Activated CD8-positive, alpha-beta T cell treated with anti-CD3 and anti-CD28 coated beads, Interleukin-2, amount 10 ng/mL, durations not matched to agents 7 days and 5 days (primary cell): Measurements from ENCODE around the gene FGD6. TPM values are rescaled to one million over a fixed set of nuclear protein-coding genes. Genes with fewer than 3 reads are reported as not detected.
A peak's percentile ranks its signal among the peaks of the same experiment; 100 is the strongest.

Source experiments
- ATAC-seq: fragments of 150-1000 bp; cut with Tn5 transposase; one replicate; pipeline ENCODE4 v1.10.0; 2021; ENCODE audit warnings: moderate library complexity
- CTCF ChIA-PET: fragments of 350-600 bp; sonication (Branson Sonifier 250); formaldehyde crosslinking; loops from one replicate; lab custom pipeline; 2021; ENCODE audit warnings: antibody characterized with exemption; lab: Charles Lee
- POLR2A ChIA-PET: fragments of 350-600 bp; sonication (Branson Sonifier 250); formaldehyde crosslinking; loops from one replicate; lab custom pipeline; 2021; ENCODE audit warnings: antibody characterized with exemption; lab: Charles Lee
- DNase-seq: peaks from one replicate; pipeline ENCODE4 v3.0.0-alpha.2; 2020
- H3K27ac Mint-ChIP-seq: one replicate; pipeline ENCODE4 v1.8.0; 2021; ENCODE audit warnings: mild to moderate bottlenecking, mixed read lengths
- H3K27me3 Mint-ChIP-seq: one replicate; pipeline ENCODE4 v1.8.0; 2021; ENCODE audit warnings: low read depth, mixed read lengths
- H3K36me3 Mint-ChIP-seq: one replicate; pipeline ENCODE4 v1.8.0; 2021; ENCODE audit warnings: low read depth, mixed read lengths
- H3K4me1 Mint-ChIP-seq: one replicate; pipeline ENCODE4 v1.8.0; 2021; ENCODE audit warnings: low read depth, mixed read lengths
- H3K4me3 Mint-ChIP-seq: one replicate; pipeline ENCODE4 v1.8.0; 2021; ENCODE audit warnings: mild to moderate bottlenecking, mixed read lengths
- H3K9me3 Mint-ChIP-seq: one replicate; pipeline ENCODE4 v1.8.0; 2022; ENCODE audit warnings: mixed read lengths; ENCODE audit not compliant: insufficient read depth
- total RNA-seq, 2 experiments: library from RNA; stranded (reverse); gene quantifications; one replicate each; pipeline ENCODE4 v1.2.3, GENCODE V29; 2021

The FGD6 gene
- under 1 TPM; 0.50 to 0.70 TPM for total RNA-seq

DNA sequence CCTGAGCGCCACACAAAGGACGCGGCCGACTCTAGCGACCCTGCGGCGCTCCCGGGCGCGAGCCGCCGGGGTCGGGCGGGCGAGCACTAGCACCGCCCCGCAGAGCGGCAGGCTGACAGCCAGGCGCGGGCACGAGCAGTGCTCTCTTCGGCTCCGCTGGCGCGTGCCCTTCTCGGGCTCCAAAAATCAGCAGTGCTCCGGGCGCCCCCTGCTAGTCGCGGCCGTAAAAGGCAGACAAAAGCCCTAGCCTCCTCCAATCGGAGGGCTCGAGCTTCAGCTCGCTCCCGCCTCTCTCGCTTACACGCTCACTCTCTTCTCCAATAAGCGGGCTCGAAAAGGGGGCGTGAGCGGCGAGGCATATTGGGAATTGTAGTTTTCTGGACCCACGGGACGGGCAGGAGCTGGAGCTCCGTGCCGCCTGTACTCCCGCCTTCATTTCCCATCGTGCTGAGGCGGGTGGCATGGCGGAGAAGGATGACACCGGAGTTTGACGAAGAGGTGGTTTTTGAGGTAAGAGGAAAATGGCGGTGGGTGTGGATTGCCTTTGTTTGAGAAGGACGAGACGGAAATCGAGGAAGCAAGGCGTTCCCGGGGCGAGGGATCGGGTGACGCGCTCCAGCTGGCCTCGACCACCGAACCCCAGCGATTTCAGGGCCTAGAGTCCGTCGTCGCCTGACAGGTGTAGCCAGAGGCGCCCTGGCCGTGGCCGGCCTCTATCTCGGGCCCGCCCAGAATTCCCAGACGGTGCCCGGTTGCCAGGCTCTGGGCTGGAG lies at the start of gene FGD6, which contains the start of gene VEZT:
Gene FGD6, minus strand, starts transcription at position 91 of the 773 bp plus-strand sequence. CDS start 227 bp downstream, outside the sequence.
Gene VEZT, plus strand, starts transcription at position 431 of the 773 bp plus-strand sequence. Its CDS starts 44 bp downstream, at position 475.
- H3K9me3 Mint-ChIP-seq, result no peaks in the 10 kb centered on the region
- peak; percentile 95 for ATAC-seq
- ChIA-PET CTCF (interaction anchor here (0.7 to 1.5 kb wide), 8 partner anchors 45 to 321 kb away, joined by 3 to 7 read pairs (median 4); partner anchors contain the start of gene METAP2), POLR2A (interaction anchor here (0.8 to 2.9 kb wide), 4 partner anchors 74 to 257 kb away, joined by 3 to 19 read pairs (median 4); partner anchors contain the start of genes METAP2, NDUFA12 and NR2C1)
- peaks cover 26% of the 10 kb centered on the region for H3K4me1 Mint-ChIP-seq
- H3K27ac Mint-ChIP-seq, result peak within 1 kb of the TSS; percentile 93
- peaks cover 11% of the 10 kb centered on the region for H3K27me3 Mint-ChIP-seq
- peak within 1 kb of the TSS; percentile 89 for H3K4me3 Mint-ChIP-seq
- DNase-seq, result peak; percentile 99
- peaks cover 8% of the 10 kb centered on the region for H3K36me3 Mint-ChIP-seq

DNA sequence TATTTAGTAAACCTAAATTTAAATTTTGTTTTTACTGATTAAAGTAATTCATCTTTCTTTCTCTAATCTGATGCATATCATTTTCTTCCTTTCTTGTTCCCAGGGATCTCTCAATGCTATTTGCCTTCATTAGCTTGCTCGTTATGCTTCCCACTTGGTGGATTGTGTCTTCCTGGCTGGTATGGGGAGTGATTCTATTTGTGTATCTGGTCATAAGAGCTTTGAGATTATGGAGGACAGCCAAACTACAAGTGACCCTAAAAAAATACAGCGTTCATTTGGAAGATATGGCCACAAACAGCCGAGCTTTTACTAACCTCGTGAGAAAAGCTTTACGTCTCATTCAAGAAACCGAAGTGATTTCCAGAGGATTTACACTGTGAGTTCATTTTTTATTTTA lies 49.0 kb upstream of the FGD6 start:
- ChIA-PET POLR2A (interaction anchor here (0.6 kb wide), 1 partner anchor 46 kb away, joined by 4 read pairs; no protein-coding TSS in a partner anchor), CTCF (no interaction called here)
- ATAC-seq (no peak), DNase-seq (no peak)
- Mint-ChIP-seq H3K4me1 (no peaks in the 10 kb centered on the region), H3K36me3 (peaks cover 13% of the 10 kb centered on the region), H3K9me3 (no peaks in the 10 kb centered on the region), H3K27ac (no peak overlapping the region), H3K27me3 (no peaks in the 10 kb centered on the region), H3K4me3 (no peak overlapping the region)

DNA sequence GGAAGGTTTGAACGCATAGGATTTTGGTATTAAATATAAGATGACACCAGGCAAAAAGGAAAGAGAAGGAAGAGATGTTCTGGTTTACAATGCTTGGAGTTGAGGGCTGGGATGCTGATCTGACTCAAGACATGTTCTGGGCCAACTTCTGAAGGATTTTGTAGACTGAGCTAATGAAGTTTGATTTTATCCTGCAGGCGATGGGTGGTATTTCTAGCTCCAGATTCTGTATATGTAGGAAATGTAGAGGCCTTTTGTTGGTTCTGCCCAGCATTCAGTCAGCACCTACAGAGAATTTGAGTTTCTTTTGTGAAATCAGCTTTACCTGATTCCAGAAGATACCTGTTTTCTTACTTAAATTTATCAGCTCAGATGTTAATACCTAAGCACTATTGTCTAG lies 48.5 kb upstream of the FGD6 start:
- no peak for ATAC-seq
- DNase-seq, result no peak
- no peak overlapping the region for H3K27ac Mint-ChIP-seq
- POLR2A ChIA-PET, result no interaction called here
- no peaks in the 10 kb centered on the region for H3K27me3 Mint-ChIP-seq
- peaks cover 13% of the 10 kb centered on the region for H3K36me3 Mint-ChIP-seq
- no peaks in the 10 kb centered on the region for H3K4me1 Mint-ChIP-seq
- H3K4me3 Mint-ChIP-seq, result no peak overlapping the region
- H3K9me3 Mint-ChIP-seq, result no peaks in the 10 kb centered on the region
- CTCF ChIA-PET, result no interaction called here

DNA sequence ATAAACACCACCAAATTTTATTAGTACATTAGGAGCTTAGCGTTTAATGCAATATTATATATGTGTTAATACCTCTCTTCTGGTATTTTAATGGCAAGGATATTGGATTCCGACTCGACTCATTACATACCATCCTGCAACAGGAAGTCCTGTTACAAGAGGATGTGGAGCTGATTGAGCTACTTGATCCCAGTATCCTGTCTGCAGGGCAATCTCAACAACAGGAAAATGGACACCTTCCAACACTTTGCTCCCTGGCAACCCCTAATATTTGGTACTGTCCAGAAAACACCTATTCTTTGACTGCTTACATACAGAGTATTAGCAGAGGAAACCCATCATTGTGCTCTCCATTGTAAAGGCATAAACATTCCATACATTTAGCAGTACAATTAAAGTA lies 45.5 kb upstream of the FGD6 start:
- ATAC-seq (no peak), DNase-seq (no peak)
- peaks cover 16% of the 10 kb centered on the region for H3K36me3 Mint-ChIP-seq
- ChIA-PET POLR2A (no interaction called here), CTCF (interaction anchor here (1.0 kb wide), 1 partner anchor 46 kb away, joined by 3 read pairs; the partner anchor contains the start of genes FGD6 and VEZT)
- H3K27ac Mint-ChIP-seq, result no peak overlapping the region
- no peaks in the 10 kb centered on the region for H3K4me1 Mint-ChIP-seq
- H3K4me3 Mint-ChIP-seq, result no peak overlapping the region
- H3K9me3 Mint-ChIP-seq, result no peaks in the 10 kb centered on the region
- H3K27me3 Mint-ChIP-seq, result no peaks in the 10 kb centered on the region

DNA sequence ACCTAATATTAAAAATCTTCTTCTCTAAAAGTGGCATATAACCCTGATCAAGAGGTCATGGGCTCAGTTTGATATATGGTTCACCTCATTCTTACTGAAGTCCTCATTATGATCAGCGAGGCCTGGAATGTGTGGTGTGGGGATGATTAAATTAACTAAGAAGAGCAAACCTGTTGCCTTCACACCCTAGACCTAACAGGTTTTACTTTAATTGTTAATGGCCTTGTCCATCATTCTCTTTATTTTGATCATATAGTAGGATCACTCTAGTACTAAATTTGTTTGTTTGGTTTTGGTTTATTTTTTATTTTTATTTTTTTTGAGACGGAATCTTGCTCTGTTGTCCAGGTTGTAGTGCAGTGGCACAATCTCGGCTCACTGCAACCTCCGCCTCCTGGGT lies 43.8 kb upstream of the FGD6 start:
- POLR2A ChIA-PET, result no interaction called here
- DNase-seq, result no peak

DNA sequence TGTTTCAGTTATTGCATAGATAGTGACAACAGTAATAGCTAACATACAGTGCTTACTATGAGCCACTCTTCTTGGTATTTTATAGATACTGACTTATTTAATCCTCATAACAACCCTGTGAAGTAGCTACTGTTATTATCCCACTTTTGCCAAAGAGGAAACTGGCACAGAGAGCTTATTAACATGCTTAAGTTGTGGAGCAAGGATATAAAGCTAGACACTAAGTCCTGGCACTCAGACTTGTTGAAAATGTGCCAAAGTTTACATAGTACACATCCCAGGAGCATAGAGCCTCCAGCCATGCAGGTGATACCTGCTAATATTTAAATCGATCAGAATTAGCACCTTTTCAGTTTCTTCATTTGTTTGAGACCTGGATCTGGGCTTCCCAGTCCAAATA lies 42.1 kb upstream of the FGD6 start:
- Mint-ChIP-seq H3K27me3 (no peaks in the 10 kb centered on the region), H3K36me3 (peaks cover 19% of the 10 kb centered on the region), H3K9me3 (no peaks in the 10 kb centered on the region), H3K27ac (no peak overlapping the region), H3K4me3 (no peak overlapping the region), H3K4me1 (no peaks in the 10 kb centered on the region)
- ChIA-PET POLR2A (no interaction called here), CTCF (interaction anchor here (1.0 to 1.2 kb wide), 3 partner anchors 35 to 275 kb away, joined by 3 read pairs; no protein-coding TSS in a partner anchor)
- no peak for ATAC-seq
- no peak for DNase-seq

More for the DNA sequence above, 43.8 kb upstream of the FGD6 start:
- no peaks in the 10 kb centered on the region for H3K4me1 Mint-ChIP-seq
- H3K27me3 Mint-ChIP-seq, result no peaks in the 10 kb centered on the region
- H3K27ac Mint-ChIP-seq, result no peak overlapping the region
- peaks cover 12% of the 10 kb centered on the region for H3K36me3 Mint-ChIP-seq
- H3K4me3 Mint-ChIP-seq, result no peak overlapping the region
- CTCF ChIA-PET, result no interaction called here
- H3K9me3 Mint-ChIP-seq, result no peaks in the 10 kb centered on the region
- ATAC-seq, result no peak

DNA sequence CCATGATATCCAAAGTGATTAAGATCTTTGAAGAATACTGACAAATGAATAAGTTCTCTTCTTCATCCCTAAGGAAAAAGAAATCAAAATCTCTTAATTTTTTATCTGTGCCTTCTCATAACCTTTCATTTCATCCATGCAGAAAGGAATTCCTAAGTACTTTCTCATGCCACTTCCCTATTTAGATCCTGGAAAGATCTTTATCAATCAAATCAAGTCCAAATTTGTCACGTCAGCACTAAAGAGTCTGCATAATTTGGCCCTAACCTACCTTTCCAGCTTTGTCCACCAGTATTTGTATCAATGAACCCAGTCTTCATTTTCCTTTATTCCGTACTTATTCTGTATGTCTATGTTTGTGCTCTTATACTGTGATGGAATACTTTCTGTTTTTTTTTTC lies 41.5 kb upstream of the FGD6 start:
- DNase-seq (no peak), ATAC-seq (no peak)
- no peak overlapping the region for H3K4me3 Mint-ChIP-seq
- POLR2A ChIA-PET, result no interaction called here
- CTCF ChIA-PET, result interaction anchor here (1.0 to 1.2 kb wide), 3 partner anchors 35 to 276 kb away, joined by 3 read pairs; no protein-coding TSS in a partner anchor
- no peaks in the 10 kb centered on the region for H3K4me1 Mint-ChIP-seq
- no peaks in the 10 kb centered on the region for H3K27me3 Mint-ChIP-seq
- H3K9me3 Mint-ChIP-seq, result no peaks in the 10 kb centered on the region
- H3K27ac Mint-ChIP-seq, result no peak overlapping the region
- peaks cover 19% of the 10 kb centered on the region for H3K36me3 Mint-ChIP-seq

DNA sequence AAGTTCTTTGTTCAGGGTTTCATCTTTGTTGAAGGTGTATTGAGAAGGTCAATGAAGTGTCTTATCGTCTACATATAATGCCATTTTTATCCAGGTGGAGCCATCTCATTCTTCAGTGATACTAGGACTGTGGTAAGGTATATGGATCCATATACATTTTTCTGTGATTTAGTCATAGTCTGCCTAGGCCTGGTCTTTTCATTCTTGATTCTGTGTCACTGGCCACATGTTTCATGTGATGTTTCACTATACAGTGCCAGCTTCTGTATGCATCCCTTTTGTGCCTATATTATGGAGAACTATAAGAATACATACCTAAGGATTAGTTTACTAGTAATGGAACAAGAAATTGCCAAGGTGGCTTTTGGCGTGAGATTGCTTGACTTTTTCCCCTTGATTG lies 40.9 kb upstream of the FGD6 start:
- DNase-seq (no peak), ATAC-seq (no peak)
- ChIA-PET POLR2A (no interaction called here), CTCF (interaction anchor here (0.6 to 1.2 kb wide), 2 partner anchors 241 to 276 kb away, joined by 3 read pairs; no protein-coding TSS in a partner anchor)
- Mint-ChIP-seq H3K36me3 (peaks cover 23% of the 10 kb centered on the region), H3K9me3 (no peaks in the 10 kb centered on the region), H3K27me3 (no peaks in the 10 kb centered on the region), H3K4me1 (no peaks in the 10 kb centered on the region), H3K27ac (no peak overlapping the region), H3K4me3 (no peak overlapping the region)

DNA sequence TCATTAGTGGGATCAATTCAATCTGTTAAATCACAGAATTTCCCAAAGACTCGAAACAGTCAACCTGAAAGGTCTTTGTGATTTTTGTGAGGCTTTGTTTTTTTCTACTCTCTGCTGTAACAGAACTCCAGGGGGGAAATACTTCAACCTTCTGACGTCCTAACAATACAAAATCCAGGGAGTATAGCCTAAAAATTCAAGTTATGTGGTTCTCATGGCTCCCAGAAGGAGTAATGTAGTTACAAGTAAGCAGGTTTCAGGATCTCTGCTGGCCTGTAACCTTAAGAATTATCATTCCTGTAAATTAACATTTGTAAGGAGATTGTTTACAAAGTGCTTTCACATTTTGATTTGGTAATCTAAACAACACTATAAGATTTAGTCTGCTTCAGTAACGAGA lies 40.3 kb upstream of the FGD6 start:
- ATAC-seq (no peak), DNase-seq (no peak)
- ChIA-PET CTCF (no interaction called here), POLR2A (no interaction called here)
- Mint-ChIP-seq H3K9me3 (no peaks in the 10 kb centered on the region), H3K4me1 (no peaks in the 10 kb centered on the region), H3K27ac (no peak overlapping the region), H3K36me3 (peaks cover 20% of the 10 kb centered on the region), H3K4me3 (no peak overlapping the region), H3K27me3 (no peaks in the 10 kb centered on the region)

DNA sequence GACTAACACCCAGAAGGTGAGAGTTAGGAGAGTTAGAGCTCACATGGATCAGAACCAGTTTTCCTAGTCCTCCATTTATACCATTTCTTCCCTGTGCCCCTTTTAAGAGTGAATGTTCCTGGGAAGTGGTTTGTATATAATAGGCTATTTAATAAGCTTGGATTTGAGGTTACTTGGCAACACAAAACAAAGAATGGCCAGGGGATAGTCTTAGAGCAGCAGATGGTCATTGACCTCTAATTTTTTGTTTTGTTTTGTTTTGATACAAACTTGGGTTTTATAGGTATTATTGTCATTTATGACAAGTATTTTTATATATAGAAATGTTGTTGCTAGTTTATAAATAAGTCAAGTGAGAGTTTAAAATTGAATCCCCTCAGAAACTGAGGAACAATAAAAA lies 36.1 kb upstream of the FGD6 start:
- ChIA-PET CTCF (no interaction called here), POLR2A (interaction anchor here (0.7 kb wide), 1 partner anchor 521 kb away, joined by 3 read pairs; no protein-coding TSS in a partner anchor)
- Mint-ChIP-seq H3K4me3 (no peak overlapping the region), H3K4me1 (no peaks in the 10 kb centered on the region), H3K27ac (no peak overlapping the region), H3K9me3 (no peaks in the 10 kb centered on the region), H3K27me3 (no peaks in the 10 kb centered on the region), H3K36me3 (peaks cover 23% of the 10 kb centered on the region)
- DNase-seq (no peak), ATAC-seq (no peak)

DNA sequence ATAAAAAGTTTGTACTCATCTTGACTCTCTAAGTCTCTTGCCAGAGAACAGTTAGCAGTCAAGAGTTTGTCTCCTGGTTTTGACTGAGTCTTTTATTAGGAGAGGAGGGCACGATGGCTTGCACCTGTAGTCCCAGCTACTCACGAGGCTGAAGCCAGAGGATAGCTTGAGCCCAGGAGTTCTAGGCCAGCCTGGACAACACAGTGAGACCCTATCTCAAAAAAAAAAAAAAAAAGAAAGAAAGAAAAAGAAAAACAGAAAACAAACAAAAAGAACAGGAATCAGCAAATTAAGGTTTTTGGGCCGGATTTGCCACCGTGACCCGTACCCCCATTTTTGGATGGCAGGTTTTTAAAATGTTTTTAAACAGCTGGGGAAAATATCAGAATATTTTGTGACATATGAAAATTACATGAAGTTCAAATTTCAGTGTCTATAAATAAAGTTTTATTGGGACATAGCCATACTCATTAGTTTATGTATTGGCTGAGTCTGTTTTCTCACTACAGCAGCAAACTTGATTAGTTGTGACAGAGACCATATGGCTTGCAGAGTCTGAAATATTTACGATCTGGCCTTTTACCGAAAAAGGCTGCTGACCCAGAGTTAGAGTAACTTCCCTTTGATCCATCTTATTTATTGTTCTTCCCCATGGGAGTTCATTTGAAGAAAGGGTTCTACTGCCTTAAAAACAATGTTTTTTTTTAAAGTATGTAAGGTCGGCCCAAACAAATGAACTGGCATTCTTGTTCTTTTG lies 31.5 kb upstream of the FGD6 start:
- CTCF ChIA-PET, result no interaction called here

More for the DNA sequence above, 31.5 kb upstream of the FGD6 start:
- POLR2A ChIA-PET, result no interaction called here
- Mint-ChIP-seq H3K27me3 (no peaks in the 10 kb centered on the region), H3K36me3 (peaks cover 11% of the 10 kb centered on the region), H3K27ac (no peak overlapping the region), H3K4me3 (no peak overlapping the region), H3K9me3 (no peaks in the 10 kb centered on the region), H3K4me1 (peaks cover 14% of the 10 kb centered on the region)
- DNase-seq (no peak), ATAC-seq (no peak)
